A549 (cell line): ENCODE measurements around the gene TRIM71.

Source experiments
- HOXA7 ChIP-seq: fragments of 250-450 bp; sonication (Bioruptor Pico); IDR thresholded peaks from 2 replicates; pipeline ENCODE4 v1.5.0; 2020; ENCODE audit warnings: mild to moderate bottlenecking, moderate library complexity
- POLR2A ChIP-seq: IDR thresholded peaks from 2 replicates; pipeline ENCODE4 v1.6.1; 2012; ENCODE audit warnings: mild to moderate bottlenecking, low read length
- TF ChIP-seq, protein P1 (sequence below): fragments of 250-450 bp; sonication (Bioruptor Pico); IDR thresholded peaks from 2 replicates; pipeline ENCODE4 v1.5.0; 2021; ENCODE audit warnings: mild to moderate bottlenecking, moderate library complexity, borderline replicate concordance
- TF ChIP-seq, protein P2 (sequence below): fragments of >200 bp; sonication (Bioruptor Twin); formaldehyde crosslinking; IDR thresholded peaks from 3 replicates; pipeline ENCODE4 v1.5.1; 2016

DNA sequence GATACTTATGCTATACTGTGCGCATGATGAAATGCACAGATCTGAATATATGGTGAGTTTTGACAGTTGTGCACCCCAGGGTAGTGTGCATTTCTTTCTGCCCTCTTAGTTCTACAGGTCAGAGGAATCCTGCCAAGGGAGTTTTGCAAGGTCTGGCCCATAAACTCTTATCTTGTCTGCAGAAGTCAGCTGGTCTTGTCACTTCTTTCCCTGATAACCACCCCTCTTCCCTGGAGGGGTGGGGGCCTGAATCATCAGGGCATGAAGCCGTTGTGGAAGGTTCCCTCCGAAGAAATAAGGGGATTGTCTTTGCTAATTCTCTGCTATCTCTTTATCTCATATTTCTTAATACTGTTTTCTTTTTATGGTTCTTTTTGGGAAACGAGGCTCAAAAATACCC is 30.4 kb downstream of the TRIM71 start:
- TF ChIP-seq, protein P1, sequence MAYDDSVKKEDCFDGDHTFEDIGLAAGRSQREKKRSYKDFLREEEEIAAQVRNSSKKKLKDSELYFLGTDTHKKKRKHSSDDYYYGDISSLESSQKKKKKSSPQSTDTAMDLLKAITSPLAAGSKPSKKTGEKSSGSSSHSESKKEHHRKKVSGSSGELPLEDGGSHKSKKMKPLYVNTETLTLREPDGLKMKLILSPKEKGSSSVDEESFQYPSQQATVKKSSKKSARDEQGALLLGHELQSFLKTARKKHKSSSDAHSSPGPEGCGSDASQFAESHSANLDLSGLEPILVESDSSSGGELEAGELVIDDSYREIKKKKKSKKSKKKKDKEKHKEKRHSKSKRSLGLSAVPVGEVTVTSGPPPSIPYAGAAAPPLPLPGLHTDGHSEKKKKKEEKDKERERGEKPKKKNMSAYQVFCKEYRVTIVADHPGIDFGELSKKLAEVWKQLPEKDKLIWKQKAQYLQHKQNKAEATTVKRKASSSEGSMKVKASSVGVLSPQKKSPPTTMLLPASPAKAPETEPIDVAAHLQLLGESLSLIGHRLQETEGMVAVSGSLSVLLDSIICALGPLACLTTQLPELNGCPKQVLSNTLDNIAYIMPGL (CRISPR knock-in tag): no peak
- TF ChIP-seq POLR2A (no peak), HOXA7 (no peak)
- TF ChIP-seq, protein P2, sequence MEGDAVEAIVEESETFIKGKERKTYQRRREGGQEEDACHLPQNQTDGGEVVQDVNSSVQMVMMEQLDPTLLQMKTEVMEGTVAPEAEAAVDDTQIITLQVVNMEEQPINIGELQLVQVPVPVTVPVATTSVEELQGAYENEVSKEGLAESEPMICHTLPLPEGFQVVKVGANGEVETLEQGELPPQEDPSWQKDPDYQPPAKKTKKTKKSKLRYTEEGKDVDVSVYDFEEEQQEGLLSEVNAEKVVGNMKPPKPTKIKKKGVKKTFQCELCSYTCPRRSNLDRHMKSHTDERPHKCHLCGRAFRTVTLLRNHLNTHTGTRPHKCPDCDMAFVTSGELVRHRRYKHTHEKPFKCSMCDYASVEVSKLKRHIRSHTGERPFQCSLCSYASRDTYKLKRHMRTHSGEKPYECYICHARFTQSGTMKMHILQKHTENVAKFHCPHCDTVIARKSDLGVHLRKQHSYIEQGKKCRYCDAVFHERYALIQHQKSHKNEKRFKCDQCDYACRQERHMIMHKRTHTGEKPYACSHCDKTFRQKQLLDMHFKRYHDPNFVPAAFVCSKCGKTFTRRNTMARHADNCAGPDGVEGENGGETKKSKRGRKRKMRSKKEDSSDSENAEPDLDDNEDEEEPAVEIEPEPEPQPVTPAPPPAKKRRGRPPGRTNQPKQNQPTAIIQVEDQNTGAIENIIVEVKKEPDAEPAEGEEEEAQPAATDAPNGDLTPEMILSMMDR: no peak
